ENCODE results near the gene ZNF700.
"Not testable (repeated sequence)": the region's sequence is repeated elsewhere in the genome, so short reads cannot be mapped to it uniquely, and the experiment has no call there.

ZNF700 gene

DNA sequence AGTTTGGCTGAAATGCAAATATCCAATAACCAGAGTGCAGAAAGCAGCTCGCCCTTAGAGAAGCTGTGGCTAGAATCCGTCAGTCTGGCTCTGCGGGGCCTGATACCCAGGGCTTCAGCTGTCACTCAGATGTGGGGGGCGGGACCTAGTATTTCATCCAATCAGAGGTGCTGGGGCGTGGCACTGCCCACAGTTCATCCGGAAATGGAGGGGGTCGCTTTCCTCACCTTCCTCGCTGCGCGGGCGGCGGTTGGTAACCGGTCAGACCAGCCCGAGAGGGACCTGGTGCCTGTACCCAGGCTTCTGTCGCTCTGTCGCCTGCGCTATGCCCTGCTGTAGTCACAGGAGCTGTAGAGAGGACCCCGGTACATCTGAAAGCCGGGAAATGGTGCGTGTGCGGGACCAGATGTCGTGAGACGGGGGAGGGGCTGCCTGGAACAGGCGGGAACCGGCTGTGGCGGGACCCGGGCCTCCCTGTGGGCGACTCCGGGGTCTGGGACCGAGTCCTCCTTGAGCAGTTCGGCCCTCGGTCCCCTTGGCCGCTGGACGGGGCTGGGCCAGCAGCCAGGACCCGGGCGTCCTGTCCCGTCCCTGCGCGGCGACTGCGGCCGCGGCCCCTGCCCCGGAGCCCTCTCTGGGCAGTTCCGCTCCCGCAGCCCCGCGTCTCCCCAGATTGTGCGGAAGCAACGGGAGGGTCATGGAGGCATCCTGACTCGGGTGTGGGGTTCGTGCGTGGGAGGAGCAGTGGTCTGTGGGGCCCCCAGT, at the start of gene ZNF700:
Gene ZNF700 (plus strand): TSS at position 222 of the 765 bp plus-strand sequence. CDS start 104 bp downstream, at position 326.
- DNase-seq: peak; percentile 89

DNA sequence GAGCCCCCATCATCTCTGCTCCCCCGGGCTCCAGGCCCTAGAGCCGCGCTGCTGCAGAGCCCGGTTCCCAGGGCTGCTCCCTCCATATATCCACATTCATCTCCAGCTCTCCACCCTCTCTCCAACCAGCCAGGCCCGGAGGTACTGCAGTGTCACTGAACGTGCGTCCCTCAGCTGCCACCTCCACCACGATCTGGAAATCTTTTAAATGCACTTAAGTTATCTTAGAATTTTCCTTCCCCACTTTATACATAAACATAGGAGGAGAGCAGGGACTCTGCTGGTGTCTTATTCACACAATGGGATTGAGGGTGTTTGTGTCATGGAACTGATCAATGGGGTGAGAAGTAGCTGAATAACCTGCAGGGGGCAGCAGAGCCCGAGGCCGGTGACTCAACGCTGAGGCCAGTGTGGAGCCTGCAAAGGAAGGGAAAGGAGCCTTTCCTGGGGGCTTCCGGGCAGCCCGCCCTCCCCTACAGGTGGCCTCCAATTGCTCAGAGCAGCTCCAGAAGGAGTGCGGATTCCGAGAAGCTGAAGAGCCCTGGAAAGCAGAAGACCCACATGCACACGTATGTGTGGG, 45.1 kb upstream of the ZNF700 start:
- DNase-seq: not testable (repeated sequence)

DNA sequence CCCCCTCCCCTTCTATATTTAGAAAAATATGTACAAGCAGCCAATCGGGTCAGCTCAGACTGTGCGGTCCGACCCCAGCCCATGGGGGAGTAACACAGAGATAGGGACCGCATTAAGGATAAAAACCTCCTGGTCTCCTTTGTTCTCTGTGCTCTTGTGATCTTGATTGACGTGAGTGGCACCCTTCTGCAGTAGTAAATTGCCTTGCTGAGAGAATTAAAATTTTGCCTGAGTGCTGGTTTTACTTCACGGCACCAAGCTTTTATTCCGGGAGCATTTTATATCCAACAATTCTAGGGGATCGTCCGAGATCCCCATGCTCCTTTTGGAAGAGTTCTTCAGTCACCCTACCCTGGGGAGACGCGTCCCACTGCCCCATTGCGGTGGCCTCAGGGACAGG, 44.3 kb upstream of the ZNF700 start:
- DNase-seq: no peak

DNA sequence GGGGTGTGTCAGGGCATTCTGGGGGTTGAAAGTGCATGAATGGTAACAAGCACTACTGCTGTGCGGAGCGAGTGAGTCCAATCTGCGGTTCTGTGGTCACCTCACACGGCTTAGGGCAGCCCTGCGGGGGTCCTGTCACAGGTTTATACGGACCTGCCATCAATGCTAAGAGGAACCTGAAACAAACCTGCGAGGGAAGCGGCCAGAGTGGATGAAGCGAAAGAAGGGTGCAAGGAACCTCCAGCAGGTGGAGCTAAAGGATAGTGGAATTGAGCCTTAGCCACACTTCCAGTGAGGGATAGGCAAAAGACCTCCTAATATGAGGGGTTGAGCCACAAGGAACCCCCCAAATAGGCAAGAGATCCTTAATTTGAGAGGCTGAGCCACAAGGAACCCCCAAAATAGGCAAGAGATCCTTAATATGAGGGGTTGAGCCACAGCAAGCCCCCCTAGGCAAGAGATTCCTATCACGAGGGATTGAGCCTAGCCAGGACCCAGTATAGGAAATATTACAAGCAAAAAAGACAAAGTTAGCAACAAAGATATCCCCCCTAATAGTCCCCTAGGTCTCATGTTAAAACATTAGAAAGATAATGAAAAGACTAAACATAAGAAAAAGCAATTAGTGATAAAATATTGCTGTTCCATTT, 43.6 kb upstream of the ZNF700 start:
- DNase-seq: peak; percentile 18

DNA sequence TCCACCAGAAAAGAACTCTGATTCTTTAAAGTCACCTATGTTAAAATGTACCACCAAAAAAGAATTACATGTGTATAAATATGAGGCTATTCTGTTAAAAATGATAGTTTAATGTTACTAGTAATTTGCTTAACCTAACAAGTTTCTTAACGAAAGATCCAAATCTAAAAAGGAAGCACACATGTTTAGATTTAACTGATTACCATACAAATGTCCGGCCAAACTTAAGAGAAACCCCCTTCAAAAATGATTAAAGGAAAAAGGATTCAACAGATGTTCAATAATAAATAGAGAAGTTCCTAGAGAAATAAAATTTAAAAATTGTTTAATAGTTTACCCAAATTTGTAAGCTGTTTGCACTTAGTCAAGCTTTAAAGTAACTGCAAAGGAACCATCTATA, 42.3 kb upstream of the ZNF700 start:
- DNase-seq: no peak

DNA sequence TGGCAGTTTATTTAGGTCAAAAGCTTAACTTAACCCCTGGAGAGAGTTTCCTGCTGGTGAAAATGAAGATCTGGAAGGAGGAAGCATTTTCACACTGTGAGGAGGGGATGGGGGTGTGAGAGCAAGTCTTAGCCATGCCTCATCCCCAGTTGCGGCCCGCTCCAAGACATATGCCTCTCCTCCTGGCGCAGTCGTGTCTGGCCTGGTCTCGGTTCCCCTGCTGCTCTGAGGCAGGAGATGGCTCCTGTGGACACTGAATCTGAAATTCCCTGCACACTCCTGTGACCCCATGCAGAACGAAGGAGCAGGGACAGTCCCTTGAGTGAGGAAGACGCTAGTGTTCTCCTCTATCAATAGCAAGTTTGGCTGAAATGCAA, 37.7 kb upstream of the ZNF700 start:
- no peak for DNase-seq

GRCh38 chr19:11887611-11888531, 37.0 kb upstream of the ZNF700 start, which contains the start of gene ZNF69:
Gene ZNF69 (plus strand): TSS chr19:11887782. CDS start chr19:11887924, 142 bp downstream.
- no peak for DNase-seq

GRCh38 chr19:11889901-11890300, 35.0 kb upstream of the ZNF700 start:
- not testable (repeated sequence) for DNase-seq

DNA sequence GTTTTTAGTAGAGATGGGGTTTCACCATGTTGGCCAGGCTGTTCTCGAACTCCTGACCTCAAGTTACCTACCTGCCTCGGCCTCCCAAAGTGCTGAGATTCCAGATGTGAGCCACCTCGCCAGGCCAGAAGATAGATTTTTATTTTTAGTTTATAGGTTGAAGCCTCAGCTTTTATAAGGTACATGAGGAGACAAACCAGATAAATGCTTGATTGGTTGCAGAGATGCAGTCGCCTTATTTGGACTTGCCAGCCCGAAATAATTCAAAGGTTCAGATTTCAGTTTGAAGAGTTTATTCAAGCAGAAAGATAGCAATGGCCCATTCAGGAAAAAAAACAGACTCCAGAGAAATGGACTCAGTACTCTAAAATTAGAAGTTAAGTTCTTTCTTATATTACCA, 34.3 kb upstream of the ZNF700 start:
- no peak for DNase-seq

DNA sequence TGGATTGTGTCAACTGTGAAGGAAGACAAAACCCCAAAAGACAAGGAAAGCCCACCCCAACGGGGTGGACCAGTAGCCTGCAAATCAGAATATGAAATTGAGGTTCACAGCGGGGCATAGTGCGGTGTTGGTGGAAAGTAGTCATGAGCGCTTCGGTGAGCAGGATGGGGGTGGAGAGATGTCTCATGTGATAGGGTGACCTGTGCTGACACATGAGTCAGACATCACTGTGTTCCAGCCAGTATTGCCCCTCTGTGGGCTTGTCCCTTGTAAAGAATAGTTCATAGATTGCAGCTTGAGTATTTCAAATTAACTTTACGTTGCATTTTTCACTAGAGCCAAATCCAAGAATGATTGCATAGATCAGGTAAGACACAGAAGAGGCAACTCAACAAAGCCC, 30.1 kb upstream of the ZNF700 start:
- DNase-seq: no peak

- no peak for DNase-seq
These were observed 22.7 kb upstream of the ZNF700 start for GRCh38 chr19:11902228-11902627.

DNA sequence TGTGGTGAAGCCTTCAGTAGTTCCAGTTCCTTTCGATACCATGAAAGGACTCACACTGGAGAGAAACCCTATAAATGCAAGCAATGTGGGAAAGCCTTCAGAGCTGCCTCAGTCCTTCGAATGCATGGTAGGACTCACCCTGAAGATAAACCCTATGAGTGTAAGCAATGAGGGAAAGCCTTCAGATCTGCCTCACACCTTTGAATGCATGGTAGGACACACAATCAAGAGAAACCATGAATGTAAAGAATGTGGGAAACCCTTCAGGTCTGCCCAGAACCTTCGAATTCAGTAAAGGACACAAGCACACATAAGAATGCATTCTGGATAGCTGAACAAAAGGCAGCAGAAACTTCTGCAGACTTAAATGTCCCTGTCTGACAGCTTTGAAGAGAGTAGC, 19.0 kb upstream of the ZNF700 start:
- no peak for DNase-seq

DNA sequence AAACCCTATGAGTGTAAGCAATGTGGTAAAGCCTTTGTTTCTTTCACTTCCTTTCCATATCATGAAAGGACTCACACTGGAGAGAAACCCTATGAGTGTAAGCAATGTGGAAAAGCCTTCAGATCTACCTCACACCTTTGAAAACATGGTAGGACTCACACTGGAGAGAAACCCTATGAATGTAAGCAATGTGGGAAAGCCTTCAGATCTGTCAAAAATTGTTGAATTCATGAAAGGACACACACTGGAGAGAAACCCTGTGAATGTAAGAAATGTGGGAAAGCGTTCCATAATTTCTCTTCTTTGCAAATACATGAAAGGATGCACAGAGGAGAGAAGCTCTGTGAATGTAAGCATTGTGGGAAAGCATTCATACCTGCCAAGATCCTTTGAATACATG, 13.0 kb upstream of the ZNF700 start:
- not testable (repeated sequence) for DNase-seq

DNA sequence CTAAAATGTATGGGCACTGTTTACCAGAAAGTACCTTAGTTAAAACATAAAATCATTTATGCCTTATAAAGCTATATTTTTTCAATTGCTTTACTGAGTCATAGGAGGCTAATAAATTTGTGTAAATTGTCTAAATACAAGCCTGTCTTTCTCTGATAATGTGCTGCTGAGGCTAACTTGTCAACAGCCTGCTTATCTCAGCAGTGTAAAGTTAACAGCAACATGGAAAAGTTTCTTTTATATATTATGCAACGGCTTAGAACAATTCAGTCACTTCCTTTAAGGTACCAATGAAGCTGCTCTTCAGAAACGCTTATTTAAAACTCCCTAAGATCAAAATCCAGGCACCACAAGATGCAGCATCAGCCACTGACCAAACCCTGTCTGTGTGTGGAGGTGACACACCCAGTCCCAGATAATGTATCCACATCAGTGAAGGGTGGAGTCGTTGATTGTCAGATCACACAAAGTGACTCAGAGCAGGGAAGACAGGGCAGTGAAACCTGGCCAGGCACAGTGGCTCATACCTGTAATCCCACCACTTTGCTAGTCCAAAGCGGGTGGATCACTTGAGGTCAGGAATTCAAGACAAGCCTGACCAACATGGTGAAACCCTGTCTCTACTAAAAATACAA, 10.4 kb upstream of the ZNF700 start:
- DNase-seq: not testable (repeated sequence)

DNA sequence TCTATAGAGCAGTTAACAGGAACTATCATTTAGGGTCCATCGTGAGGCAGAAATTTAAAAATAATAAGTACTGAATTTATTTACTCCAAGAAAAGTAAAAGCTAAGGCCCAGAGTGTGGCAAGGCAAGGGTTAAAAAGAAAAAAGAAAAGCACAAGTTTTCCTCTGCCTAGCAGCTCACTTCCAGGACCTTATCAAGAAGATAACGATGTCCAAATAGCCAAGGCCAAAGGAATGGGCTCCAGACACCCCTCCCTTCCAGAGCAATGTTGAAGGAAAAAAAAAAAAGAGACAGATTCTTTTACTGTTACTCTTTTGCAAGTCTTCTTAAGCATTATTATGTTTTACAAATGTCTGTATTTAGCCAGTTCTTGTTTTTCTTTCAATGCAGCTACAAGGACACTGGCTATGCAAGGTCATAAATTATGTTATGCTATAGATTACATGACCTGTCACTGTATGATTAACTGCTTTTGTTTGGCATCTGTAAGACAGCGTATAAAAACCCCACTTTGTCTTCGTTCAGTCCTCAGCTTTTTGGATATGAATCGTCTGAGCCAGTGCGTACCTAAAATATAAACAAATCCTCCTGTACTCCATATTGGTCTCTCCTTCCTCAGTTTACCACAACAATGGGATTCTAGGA, 2.9 kb upstream of the ZNF700 start:
- no peak for DNase-seq

DNA sequence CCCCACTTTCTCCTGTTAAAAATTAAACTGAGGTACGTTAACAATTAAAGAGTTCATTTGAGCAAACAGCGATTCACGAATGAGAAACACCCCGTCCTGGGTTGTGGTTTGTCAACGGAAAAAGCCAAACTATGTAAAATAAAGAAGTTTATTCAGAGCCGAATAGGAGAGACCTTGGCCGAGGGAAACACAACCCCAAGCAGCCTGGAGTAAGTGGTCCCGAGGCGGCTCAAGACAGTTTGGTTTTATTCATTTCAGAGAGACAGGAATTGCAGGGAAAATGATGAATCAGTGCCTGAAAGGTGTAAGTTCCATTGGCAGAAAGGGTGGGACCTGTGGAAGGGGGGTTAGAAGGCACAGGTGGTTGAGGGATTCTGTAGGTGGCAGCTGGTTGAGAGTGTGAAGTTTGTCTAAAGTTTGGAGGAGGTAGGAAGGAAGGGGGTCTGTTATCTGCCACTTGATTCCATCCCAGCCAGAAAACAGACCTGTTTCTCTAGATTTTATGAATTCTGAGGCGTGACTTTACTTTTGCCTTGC, 812 bp downstream of the ZNF700 start:
- DNase-seq: not testable (repeated sequence)

DNA sequence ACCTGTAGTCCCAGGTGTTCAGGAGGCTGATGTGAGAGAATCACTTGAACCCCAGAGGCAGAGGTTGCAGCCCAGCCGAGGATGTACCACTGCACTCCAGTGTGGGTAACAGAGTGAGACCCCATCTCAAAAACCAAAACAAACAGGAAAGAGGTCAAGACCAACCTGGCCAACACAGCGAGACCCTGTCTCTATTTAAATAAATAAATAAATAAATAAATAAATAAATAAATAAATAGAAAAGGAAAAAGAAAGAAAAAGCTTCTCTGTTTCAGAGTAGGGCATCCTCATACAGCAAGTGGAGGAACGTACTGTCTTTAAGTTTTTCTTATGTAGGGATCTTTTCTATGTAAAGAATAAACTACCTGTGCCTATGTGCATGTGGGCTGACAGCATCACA, 2.3 kb downstream of the ZNF700 start:
- DNase-seq: no peak

DNA sequence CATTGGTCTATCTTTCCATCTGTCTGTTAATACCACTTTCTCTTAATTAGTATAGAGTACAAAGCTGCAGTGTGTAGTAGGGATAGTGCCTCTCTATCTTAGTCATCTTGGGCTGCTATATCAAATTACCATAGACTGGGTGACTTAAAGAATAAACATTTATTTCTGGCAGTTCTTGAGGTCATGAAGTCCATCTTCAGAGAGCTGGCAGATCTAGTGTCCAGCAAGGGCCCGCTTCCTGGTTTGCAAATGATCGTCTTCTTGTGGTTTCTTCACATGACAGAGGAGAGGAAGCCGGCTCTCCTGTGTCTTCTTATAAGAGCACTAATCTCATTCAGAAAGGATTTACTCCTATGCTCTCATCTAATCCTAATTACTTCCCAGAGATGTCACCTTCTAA, 6.1 kb downstream of the ZNF700 start:
- DNase-seq: no peak

- DNase-seq: no peak
These were observed 6.6 kb downstream of the ZNF700 start for GRCh38 chr19:11931513-11931912.

DNA sequence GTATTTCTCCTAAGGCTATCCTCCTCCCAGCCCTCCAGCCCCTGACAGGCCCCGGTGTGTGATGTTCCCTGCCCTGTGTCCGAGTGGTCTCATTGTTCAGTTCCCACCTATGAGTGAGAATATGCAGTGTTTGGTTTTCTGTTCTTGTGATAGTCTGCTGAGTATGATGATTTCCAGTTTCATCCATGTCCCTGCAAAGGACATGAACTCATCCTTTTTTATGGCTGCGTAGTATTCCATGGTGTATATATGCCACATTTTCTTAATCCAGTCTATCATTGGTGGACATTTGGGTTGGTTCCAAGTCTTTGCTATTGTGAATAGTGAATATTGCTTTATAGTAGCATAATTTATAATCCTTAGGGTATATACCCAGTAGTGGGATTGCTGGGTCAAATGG, 10.9 kb downstream of the ZNF700 start:
- not testable (repeated sequence) for DNase-seq

DNA sequence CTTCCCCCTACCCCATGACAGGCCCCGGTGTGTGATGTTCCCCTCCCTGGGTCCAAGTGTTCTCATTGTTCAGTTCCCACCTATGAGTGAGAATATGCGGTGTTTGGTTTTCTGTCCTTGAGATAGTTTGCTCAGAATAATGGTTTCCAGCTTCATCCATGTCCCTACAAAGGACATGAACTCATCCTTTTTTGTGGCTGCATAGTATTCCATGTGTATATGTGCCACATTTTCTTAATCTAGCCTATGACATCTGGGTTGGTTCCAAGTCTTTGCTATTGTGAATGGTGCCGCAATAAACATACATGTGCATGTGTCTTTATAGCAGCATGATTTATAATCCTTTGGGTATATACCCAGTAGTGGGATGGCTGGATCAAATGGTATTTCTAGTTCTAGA, 13.5 kb downstream of the ZNF700 start:
- DNase-seq: not testable (repeated sequence)

All from NCI-H2107 (cell line).